HS-5 (cell line): ENCODE data around the gene USO1.
"Not testable (repeated sequence)": the region's sequence is repeated elsewhere in the genome, so short reads cannot be mapped to it uniquely, and the experiment has no call there.

Experiments
- DNase-seq: peaks from one replicate; pipeline ENCODE4 v3.0.0-alpha.2; 2012; ENCODE audit warnings: low read depth

The USO1 gene

GRCh38 chr4:75769036-75769435 is 44.7 kb downstream of the USO1 start:
- DNase-seq: no peak

- DNase-seq: no peak
Observed at GRCh38 chr4:75771607-75772006, 47.2 kb downstream of the USO1 start.

GRCh38 chr4:75777589-75777988 is 53.2 kb downstream of the USO1 start:
- no peak for DNase-seq

- DNase-seq: no peak
Observed at GRCh38 chr4:75779105-75779757, 54.9 kb downstream of the USO1 start.

- DNase-seq: peak; percentile 8
Observed at GRCh38 chr4:75781305-75781704, 56.9 kb downstream of the USO1 start.

GRCh38 chr4:75786526-75786925 is 62.1 kb downstream of the USO1 start:
- DNase-seq: no peak

- DNase-seq: no peak
Observed at GRCh38 chr4:75786938-75787337, 62.6 kb downstream of the USO1 start.

GRCh38 chr4:75790024-75790423 is 65.6 kb downstream of the USO1 start:
- DNase-seq: no peak

GRCh38 chr4:75800972-75801371 is 76.6 kb downstream of the USO1 start:
- no peak for DNase-seq

- not testable (repeated sequence) for DNase-seq
Observed at GRCh38 chr4:75806035-75806434, 81.7 kb downstream of the USO1 start.

GRCh38 chr4:75817901-75818300 is 93.5 kb downstream of the USO1 start:
- no peak for DNase-seq

- DNase-seq: no peak
Observed at GRCh38 chr4:75819121-75819520, 94.7 kb downstream of the USO1 start.

- no peak for DNase-seq
Observed at GRCh38 chr4:75820197-75820596, 95.8 kb downstream of the USO1 start.

GRCh38 chr4:75820676-75821075 is 96.3 kb downstream of the USO1 start:
- no peak for DNase-seq

GRCh38 chr4:75821216-75821615 is 96.8 kb downstream of the USO1 start:
- DNase-seq: no peak

- no peak for DNase-seq
Observed at GRCh38 chr4:75821966-75822365, 97.6 kb downstream of the USO1 start.

GRCh38 chr4:75822416-75822815 is 98.0 kb downstream of the USO1 start:
- no peak for DNase-seq

GRCh38 chr4:75823812-75824211 is 99.4 kb downstream of the USO1 start:
- DNase-seq: no peak

- DNase-seq: no peak
Observed at GRCh38 chr4:75830906-75831305, 106.5 kb downstream of the USO1 start.

- DNase-seq: no peak
Observed at GRCh38 chr4:75831856-75832405, 107.6 kb downstream of the USO1 start.

- DNase-seq: no peak
Observed at GRCh38 chr4:75834095-75834771, 109.9 kb downstream of the USO1 start.

GRCh38 chr4:75834772-75835154 is 110.4 kb downstream of the USO1 start:
- no peak for DNase-seq

GRCh38 chr4:75841641-75842520 is 117.5 kb downstream of the USO1 start:
- no peak for DNase-seq
